HG03342 (cell line): ENCODE measurements around the gene ICAM3.

Source experiments
- ATAC-seq: cut with Tn5 transposase; IDR thresholded peaks from one replicate; pipeline ENCODE4 v1.9.1; 2021; ENCODE audit warnings: mild to moderate bottlenecking, moderate library complexity; ENCODE audit not compliant: unreplicated experiment

Gene ICAM3

DNA sequence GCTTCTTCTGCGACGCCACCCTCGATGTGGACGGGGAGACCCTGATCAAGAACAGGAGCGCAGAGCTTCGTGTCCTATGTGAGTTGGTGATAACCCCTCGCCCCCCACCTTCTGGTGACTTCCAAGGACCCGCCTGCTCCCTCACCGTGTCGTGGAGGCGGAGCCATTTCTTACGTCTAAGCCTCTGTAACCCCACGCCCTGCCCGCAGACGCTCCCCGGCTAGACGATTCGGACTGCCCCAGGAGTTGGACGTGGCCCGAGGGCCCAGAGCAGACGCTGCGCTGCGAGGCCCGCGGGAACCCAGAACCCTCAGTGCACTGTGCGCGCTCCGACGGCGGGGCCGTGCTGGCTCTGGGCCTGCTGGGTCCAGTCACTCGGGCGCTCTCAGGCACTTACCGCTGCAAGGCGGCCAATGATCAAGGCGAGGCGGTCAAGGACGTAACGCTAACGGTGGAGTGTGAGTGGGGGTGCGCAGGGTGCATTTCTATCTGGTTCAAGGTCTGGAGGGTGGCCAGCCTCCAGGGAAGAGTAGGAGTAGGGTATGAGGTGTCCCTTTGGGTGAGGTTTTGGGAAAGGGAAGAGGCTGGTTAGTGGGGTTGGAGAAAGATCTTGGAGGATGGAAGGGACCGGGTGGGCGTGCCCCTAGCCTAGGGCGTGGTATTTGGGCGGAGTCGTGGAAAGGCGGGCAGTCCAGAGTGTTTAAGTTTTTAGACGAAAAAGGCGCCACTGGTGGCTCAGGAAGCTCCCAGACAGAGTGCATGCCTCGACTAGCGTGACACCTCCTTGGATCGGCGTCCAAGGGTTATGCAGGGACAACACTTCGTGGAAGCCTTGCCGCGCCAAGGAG lies 46.4 kb downstream of the ICAM3 start:
- ATAC-seq, result no peak

DNA sequence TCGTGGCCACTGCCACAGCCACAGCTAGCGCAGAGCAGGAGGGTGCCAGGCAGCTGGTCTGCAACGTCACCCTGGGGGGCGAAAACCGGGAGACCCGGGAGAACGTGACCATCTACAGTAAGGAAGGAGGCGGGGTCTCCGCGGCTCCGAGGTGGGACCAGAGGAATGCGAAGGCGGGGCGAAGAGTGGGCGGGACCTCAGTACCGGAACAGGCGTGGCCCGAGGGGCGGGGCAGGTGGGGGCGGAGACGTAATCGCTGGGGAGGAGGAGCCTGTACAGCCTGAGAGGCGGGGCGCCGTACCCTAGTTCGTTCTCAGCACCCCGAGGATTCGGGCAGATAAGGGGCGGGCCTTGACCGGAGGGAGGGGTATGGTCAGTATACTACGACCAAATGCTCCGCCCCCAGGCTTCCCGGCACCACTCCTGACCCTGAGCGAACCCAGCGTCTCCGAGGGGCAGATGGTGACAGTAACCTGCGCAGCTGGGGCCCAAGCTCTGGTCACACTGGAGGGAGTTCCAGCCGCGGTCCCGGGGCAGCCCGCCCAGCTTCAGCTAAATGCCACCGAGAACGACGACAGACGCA lies 47.1 kb downstream of the ICAM3 start:
- ATAC-seq, result peak; percentile 50

- no peak for ATAC-seq
These were observed 47.7 kb downstream of the ICAM3 start for GRCh38 chr19:10291554-10292205.

DNA sequence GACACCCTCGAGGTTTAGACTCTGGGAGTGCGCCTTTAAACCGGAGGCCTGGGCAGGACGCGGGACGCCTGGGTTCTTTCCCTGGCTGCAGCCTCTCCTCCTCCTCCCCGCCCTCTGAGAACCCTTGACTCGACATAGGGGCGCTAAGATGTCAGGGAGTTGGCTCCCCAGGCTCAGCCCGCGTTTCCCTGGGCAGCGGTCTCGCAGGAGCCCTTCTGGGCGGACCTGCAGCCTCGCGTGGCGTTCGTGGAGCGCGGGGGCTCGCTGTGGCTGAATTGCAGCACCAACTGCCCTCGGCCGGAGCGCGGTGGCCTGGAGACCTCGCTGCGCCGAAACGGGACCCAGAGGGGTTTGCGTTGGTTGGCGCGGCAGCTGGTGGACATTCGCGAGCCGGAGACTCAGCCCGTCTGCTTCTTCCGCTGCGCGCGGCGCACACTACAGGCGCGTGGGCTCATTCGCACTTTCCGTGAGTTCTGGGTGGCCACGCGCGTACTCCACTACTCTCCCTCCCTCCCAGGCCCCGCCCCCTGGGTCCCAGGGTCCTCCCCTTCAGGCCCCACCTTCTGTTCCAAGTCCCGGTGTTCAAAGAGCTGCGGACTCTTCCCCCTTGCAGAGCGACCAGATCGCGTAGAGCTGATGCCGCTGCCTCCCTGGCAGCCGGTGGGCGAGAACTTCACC lies 48.4 kb downstream of the ICAM3 start:
- ATAC-seq, result no peak

- ATAC-seq, result no peak
These were observed 49.0 kb downstream of the ICAM3 start for GRCh38 chr19:10290357-10290875.

GRCh38 chr19:10289836-10290356 lies 49.5 kb downstream of the ICAM3 start, which contains the start of gene ICAM5:
ICAM5 (plus strand) TSS chr19:10289952; CDS start chr19:10290044, 92 bp downstream.
- no peak for ATAC-seq

GRCh38 chr19:10289167-10289835 lies 50.1 kb downstream of the ICAM3 start:
- ATAC-seq, result no peak

DNA sequence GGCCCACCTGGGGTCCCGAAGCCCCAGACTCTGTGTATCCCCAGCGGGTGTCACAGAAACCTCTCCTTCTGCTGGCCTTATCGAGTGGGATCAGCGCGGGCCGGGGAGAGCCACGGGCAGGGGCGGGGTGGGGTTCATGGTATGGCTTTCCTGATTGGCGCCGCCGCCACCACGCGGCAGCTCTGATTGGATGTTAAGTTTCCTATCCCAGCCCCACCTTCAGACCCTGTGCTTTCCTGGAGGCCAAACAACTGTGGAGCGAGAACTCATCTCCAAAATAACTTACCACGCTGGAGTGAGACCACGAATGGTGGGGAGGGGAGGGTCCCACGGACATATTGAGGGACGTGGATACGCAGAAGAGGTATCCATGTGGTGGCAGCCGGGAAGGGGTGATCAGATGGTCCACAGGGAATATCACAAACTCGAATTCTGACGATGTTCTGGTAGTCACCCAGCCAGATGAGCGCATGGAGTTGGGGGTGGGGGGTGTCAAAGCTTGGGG lies 50.7 kb downstream of the ICAM3 start:
- no peak for ATAC-seq

- no peak for ATAC-seq
These were observed 52.4 kb downstream of the ICAM3 start, which contains the start of gene ICAM4 for GRCh38 chr19:10286803-10287737. ICAM4 (plus strand) TSS chr19:10286955; CDS start chr19:10287013, 58 bp downstream.

GRCh38 chr19:10285393-10285792 lies 54.0 kb downstream of the ICAM3 start:
- no peak for ATAC-seq

DNA sequence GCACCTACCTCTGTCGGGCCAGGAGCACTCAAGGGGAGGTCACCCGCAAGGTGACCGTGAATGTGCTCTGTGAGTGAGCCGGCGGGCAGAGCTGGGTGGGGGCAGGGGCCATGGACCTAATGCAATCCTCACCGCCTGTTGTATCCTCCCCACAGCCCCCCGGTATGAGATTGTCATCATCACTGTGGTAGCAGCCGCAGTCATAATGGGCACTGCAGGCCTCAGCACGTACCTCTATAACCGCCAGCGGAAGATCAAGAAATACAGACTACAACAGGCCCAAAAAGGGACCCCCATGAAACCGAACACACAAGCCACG lies 54.5 kb downstream of the ICAM3 start:
- no peak for ATAC-seq

- ATAC-seq, result no peak
These were observed 55.1 kb downstream of the ICAM3 start for GRCh38 chr19:10284065-10284959.
